Mucosa of stomach (tissue), 1 donor: Measurements from ENCODE around the gene LARGE1.

ENCODE experiments used
- H3K27me3 ChIP-seq: one replicate; pipeline ENCODE4 v1.7.0; 2013; ENCODE audit warnings: mild to moderate bottlenecking, low read length; ENCODE audit not compliant: control insufficient read depth, insufficient read depth
- H3K36me3 ChIP-seq: one replicate; pipeline ENCODE4 v1.7.0; 2013; ENCODE audit warnings: low read length; ENCODE audit not compliant: control insufficient read depth, insufficient read depth
- H3K4me1 ChIP-seq: one replicate; pipeline ENCODE4 v1.7.0; 2013; ENCODE audit warnings: mild to moderate bottlenecking, low read length; ENCODE audit not compliant: control insufficient read depth, insufficient read depth
- H3K4me3 ChIP-seq: one replicate; pipeline ENCODE4 v1.7.0; 2013; ENCODE audit warnings: low read length
- H3K9ac ChIP-seq: one replicate; pipeline ENCODE4 v1.7.0; 2013; ENCODE audit warnings: mild to moderate bottlenecking, low read length, moderate library complexity
- H3K9me3 ChIP-seq: one replicate; pipeline ENCODE4 v1.7.0; 2013; ENCODE audit warnings: mild to moderate bottlenecking, low read length, moderate library complexity; ENCODE audit not compliant: control insufficient read depth
- donor health status: Pancreatic carcinoma.

The LARGE1 gene

DNA sequence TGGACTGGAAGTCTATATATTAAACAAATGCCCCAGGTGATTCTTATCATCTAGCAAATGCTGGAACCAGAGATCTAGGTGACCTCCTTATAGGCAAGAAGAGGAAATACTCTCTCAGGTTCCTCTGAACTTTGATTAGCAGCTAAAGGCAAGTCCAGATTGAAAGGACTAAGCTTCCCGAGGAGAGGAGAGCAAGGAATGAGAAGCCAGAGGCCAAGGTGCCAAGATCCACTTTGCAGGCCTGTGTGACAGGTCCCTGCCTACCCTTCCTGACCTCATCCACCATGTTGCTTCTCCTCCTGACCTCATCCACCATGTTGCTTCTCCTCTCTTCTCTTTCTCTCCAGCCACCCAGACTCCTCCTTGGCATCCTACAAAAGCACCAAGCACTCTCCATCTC is 173.2 kb downstream of the LARGE1 start:
- Histone ChIP-seq H3K4me3 (no peak overlapping the region), H3K27me3 (no peaks in the 10 kb centered on the region), H3K36me3 (no peaks in the 10 kb centered on the region), H3K9me3 (no peaks in the 10 kb centered on the region), H3K4me1 (peaks cover 35% of the 10 kb centered on the region), H3K9ac (no peak overlapping the region)

- Histone ChIP-seq H3K36me3 (no peaks in the 10 kb centered on the region), H3K4me1 (peaks cover 35% of the 10 kb centered on the region), H3K9ac (no peak overlapping the region), H3K4me3 (no peak overlapping the region), H3K9me3 (no peaks in the 10 kb centered on the region), H3K27me3 (no peaks in the 10 kb centered on the region)
Observed at GRCh38 chr22:33746501-33746928, 173.8 kb downstream of the LARGE1 start.

GRCh38 chr22:33745501-33745900 is 174.8 kb downstream of the LARGE1 start:
- no peaks in the 10 kb centered on the region for H3K36me3 ChIP-seq
- peaks cover 35% of the 10 kb centered on the region for H3K4me1 ChIP-seq
- no peak overlapping the region for H3K9ac ChIP-seq
- no peaks in the 10 kb centered on the region for H3K9me3 ChIP-seq
- no peaks in the 10 kb centered on the region for H3K27me3 ChIP-seq
- H3K4me3 ChIP-seq = no peak overlapping the region

GRCh38 chr22:33743756-33744155 is 176.5 kb downstream of the LARGE1 start:
- H3K36me3 ChIP-seq = no peaks in the 10 kb centered on the region
- peaks cover 33% of the 10 kb centered on the region for H3K4me1 ChIP-seq
- no peaks in the 10 kb centered on the region for H3K9me3 ChIP-seq
- no peak overlapping the region for H3K9ac ChIP-seq
- no peaks in the 10 kb centered on the region for H3K27me3 ChIP-seq
- no peak overlapping the region for H3K4me3 ChIP-seq

- Histone ChIP-seq H3K4me1 (peaks cover 8% of the 10 kb centered on the region), H3K36me3 (no peaks in the 10 kb centered on the region), H3K27me3 (no peaks in the 10 kb centered on the region), H3K9ac (no peak overlapping the region), H3K9me3 (no peaks in the 10 kb centered on the region), H3K4me3 (no peak overlapping the region)
Observed at GRCh38 chr22:33741025-33741424, 179.3 kb downstream of the LARGE1 start.

GRCh38 chr22:33739516-33739915 is 180.8 kb downstream of the LARGE1 start:
- Histone ChIP-seq H3K9me3 (no peaks in the 10 kb centered on the region), H3K36me3 (no peaks in the 10 kb centered on the region), H3K27me3 (no peaks in the 10 kb centered on the region), H3K4me3 (no peak overlapping the region), H3K4me1 (no peaks in the 10 kb centered on the region), H3K9ac (no peak overlapping the region)

DNA sequence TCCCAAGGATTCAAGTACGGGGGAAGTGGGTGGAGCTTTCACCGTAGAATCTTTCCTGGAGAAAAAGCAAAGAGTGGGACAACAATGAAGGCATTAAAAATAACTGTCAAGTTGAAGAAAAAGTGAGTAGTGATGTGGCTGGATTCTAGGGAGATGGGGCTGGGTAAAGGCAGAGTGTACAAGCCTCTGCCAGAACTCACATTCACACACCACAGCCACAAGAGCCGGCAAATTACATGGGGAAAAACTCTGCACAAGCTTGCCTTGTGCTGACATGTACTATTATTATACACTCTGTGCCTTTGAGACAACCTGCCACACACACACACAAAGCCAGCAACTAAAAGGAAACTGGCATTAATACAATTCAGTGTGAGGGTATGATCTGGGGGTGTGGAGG is 182.6 kb downstream of the LARGE1 start:
- Histone ChIP-seq H3K9me3 (no peaks in the 10 kb centered on the region), H3K9ac (no peak overlapping the region), H3K36me3 (no peaks in the 10 kb centered on the region), H3K27me3 (no peaks in the 10 kb centered on the region), H3K4me1 (no peaks in the 10 kb centered on the region), H3K4me3 (no peak overlapping the region)

DNA sequence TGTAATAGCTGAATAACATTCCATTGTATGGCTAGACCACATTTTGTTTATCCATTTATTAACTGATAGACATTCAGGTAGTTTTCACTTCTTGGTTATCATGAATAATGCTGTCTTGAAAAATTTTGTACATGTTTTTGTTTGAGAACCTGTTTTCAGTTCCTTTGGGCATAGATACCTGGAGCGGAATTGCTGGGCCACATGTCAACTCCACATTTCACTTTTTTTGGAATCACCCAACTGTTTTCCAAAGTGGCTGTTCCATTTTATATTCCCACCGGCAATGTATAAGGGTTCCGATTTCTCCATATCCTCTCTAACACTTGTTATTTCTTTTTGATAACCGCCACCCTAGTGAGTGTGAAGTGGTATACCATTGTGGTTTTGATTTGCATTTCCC is 184.3 kb downstream of the LARGE1 start:
- Histone ChIP-seq H3K4me1 (peaks cover 11% of the 10 kb centered on the region), H3K9ac (no peak overlapping the region)

DNA sequence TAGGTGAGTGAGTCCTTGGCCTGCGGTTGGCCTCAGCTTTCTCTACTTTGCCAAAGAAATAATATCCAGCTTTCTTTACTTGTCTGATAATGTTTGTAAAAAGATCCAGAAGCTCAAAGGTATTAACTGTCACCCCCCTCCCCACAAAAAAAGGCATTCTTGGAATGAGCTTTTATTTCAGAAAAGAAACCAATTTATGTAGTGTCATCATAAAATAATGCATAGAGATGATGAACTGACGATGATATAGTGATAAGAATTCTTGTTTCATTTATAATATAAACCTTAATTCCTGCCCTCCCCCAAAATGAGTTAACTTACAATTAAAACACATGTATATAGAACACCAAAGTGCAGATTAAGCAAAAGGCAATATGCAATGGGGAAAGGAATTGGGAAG is 191.4 kb downstream of the LARGE1 start:
- Histone ChIP-seq H3K9ac (no peak overlapping the region), H3K4me1 (peaks cover 11% of the 10 kb centered on the region), H3K4me3 (no peak overlapping the region), H3K9me3 (no peaks in the 10 kb centered on the region), H3K36me3 (no peaks in the 10 kb centered on the region), H3K27me3 (no peaks in the 10 kb centered on the region)

More for the DNA sequence above, 184.3 kb downstream of the LARGE1 start:
- Histone ChIP-seq H3K27me3 (no peaks in the 10 kb centered on the region), H3K9me3 (no peaks in the 10 kb centered on the region), H3K36me3 (no peaks in the 10 kb centered on the region), H3K4me3 (no peak overlapping the region)

DNA sequence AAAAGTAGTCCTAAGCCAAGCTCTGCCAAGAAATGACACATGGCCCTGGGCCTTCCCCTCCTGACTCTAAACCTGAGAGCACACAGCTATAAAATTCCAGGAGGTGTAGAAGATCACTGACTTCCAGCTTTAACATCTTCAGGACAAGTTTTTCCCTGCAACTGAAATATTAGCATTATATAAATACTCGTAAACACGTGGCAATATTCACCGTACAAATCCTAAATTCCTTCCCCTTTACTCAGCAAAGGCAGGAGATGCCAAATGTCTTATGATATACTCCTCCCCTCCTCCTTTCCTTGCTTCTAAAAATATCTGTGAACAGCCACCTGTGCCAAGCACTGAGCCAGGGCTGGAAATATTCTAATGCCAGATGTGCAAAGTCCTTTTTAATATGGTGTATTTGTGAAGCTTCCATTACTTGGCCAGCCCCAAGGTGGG is 194.0 kb downstream of the LARGE1 start:
- peaks cover 3% of the 10 kb centered on the region for H3K4me1 ChIP-seq
- H3K27me3 ChIP-seq = no peaks in the 10 kb centered on the region
- H3K4me3 ChIP-seq = no peak overlapping the region

DNA sequence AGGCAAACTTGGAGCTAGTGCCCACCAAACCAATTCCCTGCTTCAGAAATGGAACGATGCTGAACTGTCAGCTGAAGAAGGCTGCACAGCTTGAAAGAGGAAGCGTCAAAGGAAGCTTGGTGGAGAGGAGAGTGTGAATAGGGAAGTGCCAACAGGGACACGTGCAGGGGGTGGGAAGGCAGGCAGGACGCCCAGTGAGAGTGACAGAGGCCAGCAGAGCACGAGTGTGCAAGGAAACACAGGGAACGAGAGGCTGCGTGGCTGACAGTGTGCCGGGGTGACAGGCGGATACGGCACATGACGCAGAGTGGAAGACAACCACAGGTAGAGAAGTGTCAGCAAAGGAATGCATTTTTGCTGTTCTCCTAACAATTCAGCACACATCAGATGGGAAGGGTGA is 196.4 kb downstream of the LARGE1 start:
- no peak overlapping the region for H3K4me3 ChIP-seq
- H3K9me3 ChIP-seq = no peaks in the 10 kb centered on the region
- no peaks in the 10 kb centered on the region for H3K36me3 ChIP-seq
- no peak overlapping the region for H3K9ac ChIP-seq
- peaks cover 11% of the 10 kb centered on the region for H3K4me1 ChIP-seq
- H3K27me3 ChIP-seq = no peaks in the 10 kb centered on the region

More for the DNA sequence above, 194.0 kb downstream of the LARGE1 start:
- H3K36me3 ChIP-seq = no peaks in the 10 kb centered on the region
- no peak overlapping the region for H3K9ac ChIP-seq
- H3K9me3 ChIP-seq = no peaks in the 10 kb centered on the region

DNA sequence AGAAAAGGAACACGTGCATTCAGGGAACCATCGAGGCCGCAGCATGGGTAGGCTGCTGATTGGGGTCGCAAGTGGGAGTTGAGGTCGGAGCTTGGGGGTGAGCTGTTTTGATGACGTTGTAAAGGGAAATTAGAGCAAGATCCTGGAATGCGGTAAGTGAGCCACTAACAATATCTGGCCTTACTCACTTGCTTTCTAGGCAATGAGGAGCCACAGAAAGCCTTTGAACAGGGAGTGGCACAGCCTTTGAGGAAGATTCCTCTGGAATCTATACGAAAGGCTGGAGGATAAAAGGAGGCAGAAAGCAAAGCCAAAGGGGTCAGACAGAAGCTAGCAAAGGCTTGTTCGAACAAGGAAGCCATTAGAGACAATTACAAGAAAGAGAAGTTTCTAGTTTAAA is 197.5 kb downstream of the LARGE1 start:
- Histone ChIP-seq H3K9ac (no peak overlapping the region), H3K9me3 (no peaks in the 10 kb centered on the region), H3K4me3 (no peak overlapping the region), H3K36me3 (no peaks in the 10 kb centered on the region), H3K4me1 (peaks cover 11% of the 10 kb centered on the region), H3K27me3 (no peaks in the 10 kb centered on the region)

- no peak overlapping the region for H3K4me3 ChIP-seq
Observed at GRCh38 chr22:33720166-33720878, 200.0 kb downstream of the LARGE1 start.

More at GRCh38 chr22:33720166-33720878, 200.0 kb downstream of the LARGE1 start:
- no peaks in the 10 kb centered on the region for H3K9me3 ChIP-seq
- H3K27me3 ChIP-seq = no peaks in the 10 kb centered on the region
- H3K36me3 ChIP-seq = no peaks in the 10 kb centered on the region
- H3K4me1 ChIP-seq = peaks cover 11% of the 10 kb centered on the region
- no peak overlapping the region for H3K9ac ChIP-seq
